Astrocyte of the spinal cord (primary cell): ENCODE measurements around the gene MELTF.

Source experiments
- DNase-seq: peaks from one replicate; pipeline ENCODE4 v3.0.0; 2011; ENCODE audit warnings: low read depth, low spot score
- H3K4me3 ChIP-seq: 2 replicates; pipeline ENCODE4 v1.5.1; 2011; ENCODE audit warnings: low read depth, mild to moderate bottlenecking, low read length, moderate library complexity
- in situ Hi-C: cut with HindIII; loops from 2 replicates; pipeline ENCODE4 v1.10.0; 2017; ENCODE audit warnings: low sequenced_read_pairs
- TF ChIP-seq, protein P1 (sequence below): IDR thresholded peaks from 2 replicates; pipeline ENCODE4 v1.5.1; 2012; ENCODE audit warnings: low read depth, mild to moderate bottlenecking, low read length, inconsistent platforms

Gene MELTF

DNA sequence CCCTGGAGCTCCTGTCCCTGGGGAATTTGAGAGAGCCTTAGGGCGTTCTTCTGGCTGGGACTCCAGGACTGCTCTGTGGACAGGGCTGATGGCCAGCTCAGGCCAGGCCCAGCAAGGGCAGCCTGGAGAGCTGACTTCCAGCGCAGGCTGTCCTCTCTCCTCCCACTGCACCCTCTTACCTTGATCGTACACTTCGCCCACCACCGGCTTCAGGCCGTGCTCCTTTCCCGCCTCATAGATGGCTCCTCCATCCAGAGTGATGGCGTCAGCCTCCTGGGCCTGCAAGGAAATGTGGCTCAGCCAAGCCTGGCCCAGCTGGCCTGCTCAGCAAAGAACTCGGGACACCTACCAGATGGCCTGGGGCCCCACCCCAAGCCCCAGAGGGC, 3.1 kb downstream of the MELTF start:
- TF ChIP-seq, protein P1, sequence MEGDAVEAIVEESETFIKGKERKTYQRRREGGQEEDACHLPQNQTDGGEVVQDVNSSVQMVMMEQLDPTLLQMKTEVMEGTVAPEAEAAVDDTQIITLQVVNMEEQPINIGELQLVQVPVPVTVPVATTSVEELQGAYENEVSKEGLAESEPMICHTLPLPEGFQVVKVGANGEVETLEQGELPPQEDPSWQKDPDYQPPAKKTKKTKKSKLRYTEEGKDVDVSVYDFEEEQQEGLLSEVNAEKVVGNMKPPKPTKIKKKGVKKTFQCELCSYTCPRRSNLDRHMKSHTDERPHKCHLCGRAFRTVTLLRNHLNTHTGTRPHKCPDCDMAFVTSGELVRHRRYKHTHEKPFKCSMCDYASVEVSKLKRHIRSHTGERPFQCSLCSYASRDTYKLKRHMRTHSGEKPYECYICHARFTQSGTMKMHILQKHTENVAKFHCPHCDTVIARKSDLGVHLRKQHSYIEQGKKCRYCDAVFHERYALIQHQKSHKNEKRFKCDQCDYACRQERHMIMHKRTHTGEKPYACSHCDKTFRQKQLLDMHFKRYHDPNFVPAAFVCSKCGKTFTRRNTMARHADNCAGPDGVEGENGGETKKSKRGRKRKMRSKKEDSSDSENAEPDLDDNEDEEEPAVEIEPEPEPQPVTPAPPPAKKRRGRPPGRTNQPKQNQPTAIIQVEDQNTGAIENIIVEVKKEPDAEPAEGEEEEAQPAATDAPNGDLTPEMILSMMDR, result no peak
- DNase-seq, result no peak
- in situ Hi-C loops, result no loop called here
- H3K4me3 ChIP-seq, result no peak overlapping the region

DNA sequence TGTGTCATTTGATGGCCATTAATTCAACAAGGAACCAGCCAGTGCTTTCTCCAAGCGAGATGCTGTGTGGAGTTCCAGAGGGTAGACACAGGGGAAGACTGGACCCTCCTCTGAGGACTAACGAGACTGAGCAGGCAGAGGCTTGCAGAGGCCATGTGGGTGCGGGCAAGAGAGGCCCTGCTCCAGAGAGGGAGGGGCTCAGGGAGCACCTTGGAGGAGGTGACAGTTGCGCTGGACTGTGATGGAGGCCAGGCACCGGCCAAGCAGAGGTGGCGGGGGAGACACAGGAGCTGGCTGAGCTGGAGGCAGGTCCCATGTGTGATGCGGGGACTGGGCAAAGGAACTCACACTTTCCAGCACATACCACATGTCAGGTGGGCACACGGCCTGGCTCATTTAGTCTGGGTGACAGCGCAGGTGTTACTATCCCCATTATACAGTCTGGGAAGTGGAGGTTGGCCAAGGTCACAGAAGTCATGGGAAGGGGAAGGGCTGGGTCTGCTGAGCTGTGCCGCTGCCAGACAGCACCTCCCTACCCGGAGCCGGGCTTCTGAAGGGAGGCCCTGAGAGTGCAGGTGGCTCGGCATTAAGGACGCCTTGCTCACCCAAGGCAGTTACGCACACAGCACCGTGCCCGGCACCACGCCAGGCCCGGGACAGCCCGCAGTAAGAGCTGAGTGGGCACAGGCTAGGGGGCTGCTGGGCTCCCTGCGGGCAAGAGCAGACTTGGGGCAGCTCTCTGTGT, 3.7 kb downstream of the MELTF start:
- in situ Hi-C loops, result no loop called here
- TF ChIP-seq, protein P1, result no peak
- no peak for DNase-seq
- no peak overlapping the region for H3K4me3 ChIP-seq

DNA sequence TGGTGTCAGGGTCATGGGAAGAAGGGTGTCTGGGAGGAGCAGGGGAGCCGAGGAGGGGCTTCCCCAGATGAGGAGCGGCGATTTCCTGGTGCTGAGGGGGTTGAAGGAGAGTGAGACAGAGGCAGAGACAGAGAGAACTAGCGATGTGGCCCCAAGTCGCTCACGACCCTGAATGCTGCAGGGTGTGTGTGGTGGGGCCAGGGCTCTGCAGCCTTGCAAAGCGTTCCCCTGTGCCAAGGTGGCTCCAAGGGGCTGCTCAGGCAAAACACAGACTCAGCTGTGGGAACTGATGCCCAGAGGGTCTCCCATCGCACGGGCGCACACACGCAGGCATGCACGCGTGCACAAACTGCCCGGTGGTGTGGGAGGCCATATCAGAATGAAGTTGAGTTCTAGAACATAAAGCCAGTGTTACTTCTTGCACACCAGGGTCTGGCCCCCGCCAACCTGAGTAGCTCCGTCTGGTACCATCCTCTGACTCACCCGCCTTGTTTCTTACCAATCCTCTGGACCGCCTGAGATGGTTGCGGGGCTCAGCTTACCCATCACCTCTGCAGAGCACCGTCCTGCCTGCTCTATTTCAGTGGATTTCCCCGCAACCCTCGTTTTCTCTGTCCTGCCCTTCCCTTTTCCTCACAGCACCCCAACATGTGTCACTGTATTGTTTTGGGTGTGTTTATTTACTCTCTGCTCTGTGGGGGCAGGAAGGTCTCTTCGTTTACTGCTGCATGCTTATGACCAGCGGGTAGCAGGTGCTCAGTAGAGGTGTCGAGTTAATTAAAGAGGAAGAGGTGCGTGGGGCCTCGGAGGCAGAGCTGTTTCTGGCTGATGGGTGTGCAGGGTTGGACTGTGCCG, 4.5 kb downstream of the MELTF start:
- in situ Hi-C loops, result no loop called here
- DNase-seq, result no peak
- TF ChIP-seq, protein P1, result no peak
- H3K4me3 ChIP-seq, result no peak overlapping the region

DNA sequence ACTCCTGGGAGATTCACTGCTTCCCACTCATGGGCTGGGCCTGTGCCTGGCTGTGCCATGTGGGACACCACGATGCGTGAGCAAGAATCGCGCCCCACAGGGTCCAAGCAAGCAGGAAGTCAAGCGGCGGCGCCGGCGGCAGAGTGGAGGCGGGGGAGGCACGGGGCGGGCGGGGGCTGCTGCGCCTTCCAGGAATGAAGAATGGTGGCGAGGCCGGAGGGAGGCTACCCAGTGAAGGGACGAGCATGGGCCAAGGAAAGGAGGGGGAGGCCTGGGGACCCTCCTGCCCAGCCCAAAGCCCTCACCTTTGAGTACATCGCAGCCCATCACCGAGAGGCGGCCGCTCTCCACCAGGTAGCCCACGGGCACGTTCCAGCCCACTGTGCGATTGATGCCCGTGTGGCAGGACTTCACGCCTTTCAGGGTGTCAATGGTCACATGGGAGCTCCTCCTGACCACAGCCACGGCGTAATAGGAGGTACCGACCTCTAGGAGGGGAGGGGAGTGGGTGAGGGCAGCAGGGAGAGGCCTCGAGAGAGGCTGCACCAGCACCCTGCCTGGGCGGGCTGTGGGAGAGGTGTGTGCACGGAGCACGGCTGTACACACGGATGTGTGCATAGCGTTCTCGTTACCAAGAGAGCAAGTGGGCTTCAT, 5.5 kb downstream of the MELTF start:
- in situ Hi-C loops, result no loop called here
- no peak overlapping the region for H3K4me3 ChIP-seq
- no peak for DNase-seq
- TF ChIP-seq, protein P1, result no peak

DNA sequence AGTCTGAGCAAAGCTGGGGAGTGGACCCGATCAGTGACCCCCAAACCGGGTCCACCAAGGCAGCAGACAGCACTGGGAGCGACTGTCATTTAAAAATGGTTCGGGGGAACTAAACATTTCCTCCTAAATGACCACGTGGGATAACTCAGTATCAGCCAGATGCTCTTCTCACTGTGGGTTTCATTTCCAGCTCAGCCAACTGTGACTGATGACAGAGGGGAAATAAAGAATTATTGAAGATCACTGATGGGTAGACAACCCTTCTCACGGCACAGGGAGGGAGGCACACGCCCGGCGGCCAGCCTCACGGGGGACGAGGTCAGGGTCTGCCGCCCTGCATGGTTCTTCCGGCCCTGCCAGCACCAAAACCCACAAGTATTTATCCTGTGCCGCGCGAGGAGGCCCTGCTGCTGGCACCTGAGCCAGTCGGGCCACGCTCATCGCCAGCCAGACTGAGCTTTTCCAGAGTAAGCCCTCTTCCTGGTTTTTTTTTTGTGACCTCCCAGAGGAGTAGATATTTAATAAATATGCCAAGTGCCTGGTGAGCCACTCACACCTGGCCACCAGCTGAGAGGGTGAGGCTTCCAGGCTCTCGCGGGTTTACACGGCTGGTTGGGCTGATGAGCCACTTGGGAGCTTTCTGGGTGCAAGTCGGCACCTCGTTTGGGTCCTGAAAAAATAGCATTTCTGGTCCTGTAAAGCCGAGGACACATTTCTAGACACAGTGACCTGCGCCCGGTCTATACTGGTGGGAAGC, 6.2 kb downstream of the MELTF start:
- DNase-seq, result no peak
- TF ChIP-seq, protein P1, result no peak
- in situ Hi-C loops, result no loop called here
- no peak overlapping the region for H3K4me3 ChIP-seq
